B cell (primary cell): ENCODE data around the gene SEPTIN3. TPM values are rescaled to one million over a fixed set of nuclear protein-coding genes. Genes with fewer than 3 reads are reported as not detected.
A peak's percentile ranks its signal among the peaks of the same experiment; 100 is the strongest.

ENCODE experiments used
- ATAC-seq: fragments of 200-7000 bp; cut with Tn5 transposase; one replicate; pipeline ENCODE4 v1.10.0; 2021; ENCODE audit warnings: low read depth, mild to moderate bottlenecking, moderate number of reproducible peaks, moderate library complexity
- CTCF ChIA-PET: fragments of 350-600 bp; sonication (Branson Sonifier 250); formaldehyde crosslinking; loops from one replicate; lab custom pipeline; 2021; ENCODE audit warnings: antibody characterized with exemption, inconsistent platforms; lab: Charles Lee
- POLR2A ChIA-PET: fragments of 350-600 bp; sonication (Branson Sonifier 250); formaldehyde crosslinking; loops from one replicate; lab custom pipeline; 2021; ENCODE audit warnings: antibody characterized with exemption; lab: Charles Lee
- DNase-seq: peaks from one replicate; pipeline ENCODE4 v3.0.0; 2013
- H2AFZ ChIP-seq: 2 replicates; pipeline ENCODE4 v1.6.1; 2012; ENCODE audit warnings: mild to moderate bottlenecking, low read depth, low read length; ENCODE audit not compliant: insufficient read depth, poor library complexity, severe bottlenecking
- H3K27ac ChIP-seq, 2 donors: 1 replicate in 1 of 2; 2 replicates in 1 of 2; pipeline ENCODE4 v1.5.1; 2012 to 2013; ENCODE audit warnings: low read length in 2 of 2, mild to moderate bottlenecking in 2 of 2, moderate library complexity in 1 of 2
- H3K27me3 ChIP-seq, 4 experiments: fragments of 200-600 bp in 1 of 4; sonication (generic) in 1 of 4; replicated peaks in 1 of 4; 1 replicate in 2 of 4; 2 replicates in 2 of 4; pipeline versions ENCODE4 v1.6.1 to v1.7.0; 2013 to 2016; ENCODE audit warnings: low read length in 3 of 4, mild to moderate bottlenecking in 2 of 4, mixed read lengths in 1 of 4, moderate library complexity in 1 of 4; ENCODE audit not compliant: insufficient read depth in 4 of 4, control insufficient read depth in 3 of 4; ENCODE audit errors: control extremely low read depth in 1 of 4
- H3K36me3 ChIP-seq, 2 experiments: replicated peaks in 1 of 2; 1 replicate in 1 of 2; 2 replicates in 1 of 2; pipeline versions ENCODE4 v1.6.1 to v1.7.1; 2013; ENCODE audit warnings: low read length in 1 of 2; ENCODE audit not compliant: insufficient read depth in 2 of 2, control insufficient read depth in 1 of 2; ENCODE audit errors: control extremely low read depth in 1 of 2, extremely low read depth in 1 of 2
- H3K4me1 ChIP-seq, 2 donors: fragments of 200-600 bp in 1 of 2; sonication (generic) in 1 of 2; 1 replicate in 1 of 2; 2 replicates in 1 of 2; pipeline versions ENCODE4 v1.5.1 to v1.6.1; 2013 to 2017; ENCODE audit warnings: low read length in 2 of 2; ENCODE audit not compliant: control insufficient read depth in 2 of 2, insufficient read depth in 2 of 2
- H3K4me2 ChIP-seq: replicated peaks from 2 replicates; pipeline ENCODE3; 2012; ENCODE audit warnings: mild to moderate bottlenecking, low read depth, low read length; ENCODE audit not compliant: poor library complexity, severe bottlenecking
- H3K4me3 ChIP-seq, 5 experiments: fragments of 200-600 bp in 1 of 5; sonication (generic) in 1 of 5; 1 replicate in 3 of 5; 2 replicates in 2 of 5; pipeline versions ENCODE4 v1.5.1 to v1.7.0; 2011 to 2016; ENCODE audit warnings: low read length in 4 of 5, mild to moderate bottlenecking in 4 of 5, low read depth in 2 of 5, control low read depth in 1 of 5, moderate library complexity in 1 of 5; ENCODE audit not compliant: insufficient read depth in 1 of 5; ENCODE audit errors: control extremely low read depth in 1 of 5, extremely low read depth in 1 of 5
- H3K79me2 ChIP-seq: fragments of 200-600 bp; sonication (generic); one replicate; pipeline ENCODE4 v1.6.0; 2016; ENCODE audit warnings: low read length; ENCODE audit not compliant: control insufficient read depth, insufficient read depth
- H3K9ac ChIP-seq: fragments of 200-600 bp; sonication (generic); 2 replicates; pipeline ENCODE4 v1.6.1; 2017; ENCODE audit warnings: mild to moderate bottlenecking, low read length, moderate library complexity
- H3K9me3 ChIP-seq, 3 donors: one replicate each; pipeline versions ENCODE4 v1.6.1 to v1.7.1; 2013; ENCODE audit warnings: low read length in 2 of 3; ENCODE audit not compliant: control insufficient read depth in 2 of 3, insufficient read depth in 1 of 3; ENCODE audit errors: control extremely low read depth in 1 of 3
- H4K20me1 ChIP-seq: 2 replicates; pipeline ENCODE4 v1.6.0; 2012; ENCODE audit warnings: mild to moderate bottlenecking, low read length; ENCODE audit not compliant: insufficient read depth, control insufficient read depth, poor library complexity, severe bottlenecking
- H3K27ac Mint-ChIP-seq: one replicate; pipeline ENCODE4 v1.8.0; 2021; ENCODE audit warnings: mixed read lengths
- H3K27me3 Mint-ChIP-seq: one replicate; pipeline ENCODE4 v1.8.0; 2021; ENCODE audit warnings: mixed read lengths
- H3K4me1 Mint-ChIP-seq: one replicate; pipeline ENCODE4 v1.8.0; 2021; ENCODE audit warnings: mixed read lengths
- H3K4me3 Mint-ChIP-seq: one replicate; pipeline ENCODE4 v1.8.0; 2021; ENCODE audit warnings: mixed read lengths
- H3K9me3 Mint-ChIP-seq: one replicate; pipeline ENCODE4 v1.8.0; 2022; ENCODE audit warnings: mixed read lengths; ENCODE audit not compliant: insufficient read depth
- CTCF ChIP-seq: fragments of 200-600 bp; IDR thresholded peaks from one replicate; pipeline ENCODE4 v1.8.0; 2022; ENCODE audit warnings: antibody characterized with exemption, mild to moderate bottlenecking
- EZH2 ChIP-seq: IDR thresholded peaks from 2 replicates; pipeline ENCODE4 v1.6.1; 2012; ENCODE audit warnings: borderline replicate concordance, low read depth, mild to moderate bottlenecking, moderate library complexity, low read length; ENCODE audit not compliant: insufficient read depth, poor library complexity, severe bottlenecking
- WGBS: methylation state at CpG from one replicate; pipeline ENCODE4 v1.1.5; 2013; ENCODE audit warnings: missing lambda C conversion rate; ENCODE audit not compliant: insufficient coverage; 5-methylcytosine and 5-hydroxymethylcytosine counted together
- intact Hi-C: fragments of 100-400 bp; cut with micrococcal nuclease; formaldehyde crosslinking; loops from one replicate; pipeline ENCODE4 v1.10.0; 2022
- polyA plus RNA-seq: library from polyadenylated mRNA; depleted of rRNA; stranded (reverse); fragments of >200 nt; gene quantifications from 2 replicates; pipeline ENCODE4 v1.2.3, GENCODE V29; 2012
- total RNA-seq, 2 donors: library from RNA; stranded (reverse); fragments of 120-200 nt in 1 of 2; gene quantifications; 1 replicate in 1 of 2; 2 replicates in 1 of 2; pipeline versions ENCODE4 v1.2.3 to v1.2.4, GENCODE V29; 2013 to 2022

The SEPTIN3 gene
- total and polyA plus RNA-seq, 2 donors (not counting 1 experiment from before 2014, with no cell fraction given) = 0.06 to 0.39 TPM

- Histone ChIP-seq H3K27ac (peak overlapping the region; percentile 99), H3K4me1 (peaks cover 94 to 100% of the 10 kb centered on the region in 2 donors), H3K27me3 (no peaks in the 10 kb centered on the region), H3K79me2 (peaks cover 34% of the 10 kb centered on the region), H4K20me1 (peaks cover 5% of the 10 kb centered on the region), H3K4me2 (peak overlapping the region; percentile 61), H3K4me3 (no peak overlapping the region), H3K9me3 (no peaks in the 10 kb centered on the region), H3K36me3 (peaks cover 0 to 9% of the 10 kb centered on the region in 2 experiments), H2AFZ (no peak overlapping the region), H3K9ac (no peak overlapping the region)
- WGBS = 58% methylated on average over 10 of the region's 17 CpGs
- ChIA-PET CTCF (interaction anchor here (1.0 to 8.5 kb wide), 3 partner anchors 10 to 237 kb away, joined by 3 to 499 read pairs (median 5); partner anchors contain the start of gene TNFRSF13C), POLR2A (interaction anchor here (0.5 to 14.7 kb wide), 2 partner anchors 12 to 279 kb away, joined by 5 to 960 read pairs; partner anchors contain the start of genes SHISA8 and TNFRSF13C)
- H3K4me1 Mint-ChIP-seq = peaks cover 78% of the 10 kb centered on the region
- no peaks in the 10 kb centered on the region for H3K9me3 Mint-ChIP-seq
- peak overlapping the region; percentile 99 for H3K27ac Mint-ChIP-seq
- peak overlapping the region; percentile 56 for H3K4me3 Mint-ChIP-seq
- ATAC-seq (no peak), DNase-seq (peak; percentile 58)
- TF ChIP-seq EZH2 = no peak
- no peak for TF ChIP-seq CTCF
- intact Hi-C loops = no loop called here
- H3K27me3 Mint-ChIP-seq = no peaks in the 10 kb centered on the region
These were observed 34.8 kb upstream of the SEPTIN3 start for GRCh38 chr22:41934284-41935014.

GRCh38 chr22:41935015-41935351 lies 34.3 kb upstream of the SEPTIN3 start:
- Histone ChIP-seq H3K27ac (peak overlapping the region; percentile 99), H3K27me3 (no peaks in the 10 kb centered on the region), H3K4me3 (no peak overlapping the region), H3K79me2 (peaks cover 35% of the 10 kb centered on the region), H3K9ac (no peak overlapping the region), H3K9me3 (no peaks in the 10 kb centered on the region), H3K4me1 (peaks cover 92 to 100% of the 10 kb centered on the region in 2 donors), H3K4me2 (peak overlapping the region; percentile 61), H3K36me3 (peaks cover 0 to 9% of the 10 kb centered on the region in 2 experiments), H2AFZ (no peak overlapping the region), H4K20me1 (peaks cover 5% of the 10 kb centered on the region)
- peak overlapping the region; percentile 83 for H3K4me3 Mint-ChIP-seq
- no peaks in the 10 kb centered on the region for H3K9me3 Mint-ChIP-seq
- no peak for ATAC-seq
- no peaks in the 10 kb centered on the region for H3K27me3 Mint-ChIP-seq
- intact Hi-C loops = no loop called here
- peak overlapping the region; percentile 99 for H3K27ac Mint-ChIP-seq
- peaks cover 80% of the 10 kb centered on the region for H3K4me1 Mint-ChIP-seq
- 100% methylated on average over 1 of the region's 4 CpGs for WGBS
- ChIA-PET CTCF (interaction anchor here (1.0 to 8.5 kb wide), 2 partner anchors 11 to 104 kb away, joined by 3 to 499 read pairs; partner anchors contain the start of gene TNFRSF13C), POLR2A (interaction anchor here (6.2 to 14.7 kb wide), 2 partner anchors 13 to 103 kb away, joined by 64 to 960 read pairs; partner anchors contain the start of genes SHISA8, SREBF2 and TNFRSF13C)
- TF ChIP-seq CTCF = no peak
- no peak for TF ChIP-seq EZH2
- DNase-seq = no peak
